GM10266 (cell line): ENCODE measurements around the gene NHLRC4.

Experiments
- DNase-seq: peaks from one replicate; pipeline ENCODE4 v3.0.0; 2012; ENCODE audit errors: extremely low spot score
- TF ChIP-seq, protein P1 (sequence below): IDR thresholded peaks from 2 replicates; pipeline ENCODE4 v1.5.1; 2012; ENCODE audit warnings: mild to moderate bottlenecking, low read depth; ENCODE audit not compliant: control insufficient read depth, insufficient read depth; ENCODE audit errors: missing control alignments

Gene NHLRC4

GRCh38 chr16:580141-580945 is 13.5 kb downstream of the NHLRC4 start:
- DNase-seq = no peak
- TF ChIP-seq, protein P1, sequence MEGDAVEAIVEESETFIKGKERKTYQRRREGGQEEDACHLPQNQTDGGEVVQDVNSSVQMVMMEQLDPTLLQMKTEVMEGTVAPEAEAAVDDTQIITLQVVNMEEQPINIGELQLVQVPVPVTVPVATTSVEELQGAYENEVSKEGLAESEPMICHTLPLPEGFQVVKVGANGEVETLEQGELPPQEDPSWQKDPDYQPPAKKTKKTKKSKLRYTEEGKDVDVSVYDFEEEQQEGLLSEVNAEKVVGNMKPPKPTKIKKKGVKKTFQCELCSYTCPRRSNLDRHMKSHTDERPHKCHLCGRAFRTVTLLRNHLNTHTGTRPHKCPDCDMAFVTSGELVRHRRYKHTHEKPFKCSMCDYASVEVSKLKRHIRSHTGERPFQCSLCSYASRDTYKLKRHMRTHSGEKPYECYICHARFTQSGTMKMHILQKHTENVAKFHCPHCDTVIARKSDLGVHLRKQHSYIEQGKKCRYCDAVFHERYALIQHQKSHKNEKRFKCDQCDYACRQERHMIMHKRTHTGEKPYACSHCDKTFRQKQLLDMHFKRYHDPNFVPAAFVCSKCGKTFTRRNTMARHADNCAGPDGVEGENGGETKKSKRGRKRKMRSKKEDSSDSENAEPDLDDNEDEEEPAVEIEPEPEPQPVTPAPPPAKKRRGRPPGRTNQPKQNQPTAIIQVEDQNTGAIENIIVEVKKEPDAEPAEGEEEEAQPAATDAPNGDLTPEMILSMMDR = no peak

GRCh38 chr16:580946-581498 is 14.2 kb downstream of the NHLRC4 start:
- no peak for DNase-seq
- TF ChIP-seq, protein P1 = no peak

DNA sequence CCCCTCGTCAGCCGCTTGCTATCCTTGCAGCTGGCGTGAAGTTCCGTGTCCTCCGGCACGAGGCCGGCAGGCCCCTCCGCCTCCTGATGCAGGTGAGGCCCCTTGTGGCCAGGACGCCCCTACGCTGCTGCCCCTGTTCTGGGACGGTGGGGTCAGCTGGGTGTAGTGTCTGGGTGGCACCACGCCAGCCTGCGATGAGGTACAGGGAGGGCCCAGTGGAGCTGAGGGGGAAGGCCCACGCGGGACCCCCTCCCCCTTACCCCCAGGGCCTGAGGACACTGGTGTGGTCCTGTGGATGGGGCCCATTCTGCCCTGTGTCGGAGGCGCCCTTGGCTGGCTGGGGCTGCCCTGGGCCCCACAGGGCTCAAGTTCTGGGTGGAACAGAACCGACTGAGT is 15.4 kb downstream of the NHLRC4 start:
- TF ChIP-seq, protein P1 = no peak
- DNase-seq = no peak

DNA sequence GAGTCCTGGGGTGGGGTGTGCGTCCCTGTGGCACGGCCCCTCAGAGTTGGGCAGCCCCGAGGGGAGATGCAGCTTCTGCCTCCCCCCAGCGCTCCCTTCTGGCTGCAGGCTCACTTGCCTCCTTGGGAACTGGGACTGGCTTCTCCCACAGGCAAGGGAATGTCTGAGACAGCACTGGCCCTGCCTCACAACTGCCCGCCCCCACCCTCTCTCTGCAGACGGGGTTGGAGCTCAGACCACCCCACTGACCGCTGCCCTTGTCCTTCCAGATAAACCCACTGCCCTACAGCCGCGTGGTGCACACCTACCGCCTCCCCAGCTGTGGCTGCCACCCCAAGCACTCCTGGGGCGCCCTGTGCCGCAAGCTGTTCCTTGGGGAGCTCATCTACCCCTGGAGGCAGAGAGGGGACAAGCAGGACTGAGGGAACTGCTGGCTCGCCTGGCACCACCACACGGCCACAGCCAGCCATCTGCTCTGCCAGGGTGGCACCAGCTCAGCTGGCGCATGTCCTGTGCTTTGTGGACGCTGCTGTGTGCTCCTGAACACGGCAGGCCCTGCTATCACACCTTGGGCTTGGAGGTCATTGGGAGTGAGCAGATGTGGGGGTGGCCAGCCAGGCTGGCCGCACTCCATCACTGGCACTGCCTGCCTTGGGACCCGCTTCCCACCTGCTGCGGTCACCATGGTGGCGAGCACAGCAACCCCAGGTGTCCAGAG is 16.0 kb downstream of the NHLRC4 start:
- TF ChIP-seq, protein P1 = no peak
- no peak for DNase-seq

GRCh38 chr16:583470-583814 is 16.6 kb downstream of the NHLRC4 start:
- TF ChIP-seq, protein P1 = no peak
- no peak for DNase-seq

GRCh38 chr16:583815-584591 is 17.2 kb downstream of the NHLRC4 start:
- TF ChIP-seq, protein P1 = no peak
- no peak for DNase-seq
